Measurements from ENCODE around the gene SETD3. TPM values are rescaled to one million over a fixed set of nuclear protein-coding genes. Genes with fewer than 3 reads are reported as not detected.

SETD3 gene
- total RNA-seq, 2 donors from 2014 or later, result 57.8 to 68.1 TPM

DNA sequence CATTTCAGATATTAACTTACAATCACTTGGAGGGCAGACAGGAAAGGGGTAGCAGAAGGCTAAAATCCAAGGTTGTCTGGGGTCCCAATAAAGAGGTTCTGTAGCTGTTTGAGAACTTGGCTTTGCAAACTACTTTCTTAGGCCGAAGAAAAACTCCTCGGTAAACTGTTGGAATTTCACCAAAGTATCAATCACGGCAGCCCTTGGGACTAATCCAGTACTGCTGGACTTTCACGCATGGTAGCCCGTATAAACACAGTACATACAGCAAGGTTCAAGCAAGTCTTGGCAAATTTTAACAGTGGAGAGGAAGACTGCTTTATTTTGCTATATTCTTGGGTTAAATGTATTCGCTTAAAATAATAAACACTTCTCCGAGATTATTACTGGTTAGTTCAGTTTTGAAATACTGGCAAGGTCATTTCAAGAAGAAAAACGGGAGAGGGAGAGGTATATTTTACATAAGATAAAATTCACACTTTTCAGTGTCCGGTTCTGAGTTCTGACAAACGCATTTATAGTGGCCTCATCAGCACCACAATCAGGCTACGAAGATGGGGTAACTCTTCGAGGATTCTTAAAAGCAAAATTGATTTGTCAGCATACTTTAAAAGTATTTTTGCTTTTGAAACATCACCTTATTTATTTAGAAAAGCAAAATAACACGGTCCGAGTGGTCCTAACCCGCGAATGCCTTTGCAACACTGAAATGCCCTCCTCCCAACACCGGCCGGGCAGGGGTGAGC, 1.3 kb downstream of the SETD3 start:
- H3K27ac Mint-ChIP-seq, result peak overlapping the region; percentile 92
- Histone ChIP-seq H3K4me3 (ENCODE audit: low read length) (peak overlapping the region; percentile 84), H3K36me3 (ENCODE audit: control insufficient read depth, insufficient read depth, low read length) (no peaks in the 10 kb centered on the region), H3K27ac (ENCODE audit: low read depth, low read length) (no peak overlapping the region), H3K4me1 (ENCODE audit: control insufficient read depth, insufficient read depth, low read length) (peaks cover 12% of the 10 kb centered on the region), H3K27me3 (ENCODE audit: control insufficient read depth, insufficient read depth, low read length, poor library complexity, severe bottlenecking) (no peaks in the 10 kb centered on the region), H3K9ac (ENCODE audit: extremely low read depth, low read length, poor library complexity, severe bottlenecking) (peak overlapping the region; percentile 40), H3K9me3 (ENCODE audit: control insufficient read depth, low read length) (no peaks in the 10 kb centered on the region)
- no peak for DNase-seq
- no peaks in the 10 kb centered on the region for H3K27me3 Mint-ChIP-seq (ENCODE audit: insufficient read depth)
- peaks cover 41% of the 10 kb centered on the region for H3K4me1 Mint-ChIP-seq
- H3K4me3 Mint-ChIP-seq, result peak overlapping the region; percentile 98
- no peaks in the 10 kb centered on the region for H3K36me3 Mint-ChIP-seq (ENCODE audit: low read depth)
- no peaks in the 10 kb centered on the region for H3K9me3 Mint-ChIP-seq
- WGBS, 2 experiments (ENCODE audit: insufficient coverage in 1 of 2, insufficient read length in 1 of 2), result 44 to 45% methylated on average over 13 to 17 of the region's 18 CpGs
- TF ChIP-seq, protein P1, sequence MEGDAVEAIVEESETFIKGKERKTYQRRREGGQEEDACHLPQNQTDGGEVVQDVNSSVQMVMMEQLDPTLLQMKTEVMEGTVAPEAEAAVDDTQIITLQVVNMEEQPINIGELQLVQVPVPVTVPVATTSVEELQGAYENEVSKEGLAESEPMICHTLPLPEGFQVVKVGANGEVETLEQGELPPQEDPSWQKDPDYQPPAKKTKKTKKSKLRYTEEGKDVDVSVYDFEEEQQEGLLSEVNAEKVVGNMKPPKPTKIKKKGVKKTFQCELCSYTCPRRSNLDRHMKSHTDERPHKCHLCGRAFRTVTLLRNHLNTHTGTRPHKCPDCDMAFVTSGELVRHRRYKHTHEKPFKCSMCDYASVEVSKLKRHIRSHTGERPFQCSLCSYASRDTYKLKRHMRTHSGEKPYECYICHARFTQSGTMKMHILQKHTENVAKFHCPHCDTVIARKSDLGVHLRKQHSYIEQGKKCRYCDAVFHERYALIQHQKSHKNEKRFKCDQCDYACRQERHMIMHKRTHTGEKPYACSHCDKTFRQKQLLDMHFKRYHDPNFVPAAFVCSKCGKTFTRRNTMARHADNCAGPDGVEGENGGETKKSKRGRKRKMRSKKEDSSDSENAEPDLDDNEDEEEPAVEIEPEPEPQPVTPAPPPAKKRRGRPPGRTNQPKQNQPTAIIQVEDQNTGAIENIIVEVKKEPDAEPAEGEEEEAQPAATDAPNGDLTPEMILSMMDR (conservative IDR thresholded peaks at IDR 0.05), result no peak

DNA sequence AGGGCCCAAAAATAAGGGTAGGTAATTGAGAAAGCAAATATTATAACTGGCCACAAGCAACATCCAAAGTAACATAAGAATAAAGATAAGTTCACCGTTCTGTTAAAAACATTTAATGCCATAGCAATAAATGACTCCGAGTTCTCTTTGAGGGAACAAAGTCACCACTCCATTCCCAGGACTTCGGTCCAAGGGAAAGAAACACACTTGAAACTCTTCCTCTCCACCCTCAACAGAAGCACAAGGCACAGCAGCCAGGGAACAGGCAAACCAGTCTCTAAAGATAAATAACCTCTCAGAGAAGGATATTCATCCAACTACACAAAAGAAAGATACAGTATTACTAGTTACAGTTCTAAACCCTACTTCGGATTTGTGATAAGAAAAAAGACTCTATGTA, 2.5 kb downstream of the SETD3 start:
- Histone ChIP-seq H3K9me3 (ENCODE audit: control insufficient read depth, low read length) (no peaks in the 10 kb centered on the region), H3K4me3 (ENCODE audit: low read length) (peak overlapping the region; percentile 3), H3K27me3 (ENCODE audit: control insufficient read depth, insufficient read depth, low read length, poor library complexity, severe bottlenecking) (no peaks in the 10 kb centered on the region), H3K27ac (ENCODE audit: low read depth, low read length) (no peak overlapping the region), H3K9ac (ENCODE audit: extremely low read depth, low read length, poor library complexity, severe bottlenecking) (no peak overlapping the region), H3K4me1 (ENCODE audit: control insufficient read depth, insufficient read depth, low read length) (peaks cover 4% of the 10 kb centered on the region), H3K36me3 (ENCODE audit: control insufficient read depth, insufficient read depth, low read length) (no peaks in the 10 kb centered on the region)
- Mint-ChIP-seq H3K27ac (no peak overlapping the region), H3K4me3 (no peak overlapping the region), H3K9me3 (no peaks in the 10 kb centered on the region), H3K36me3 (ENCODE audit: low read depth) (no peaks in the 10 kb centered on the region), H3K4me1 (peaks cover 31% of the 10 kb centered on the region), H3K27me3 (ENCODE audit: insufficient read depth) (no peaks in the 10 kb centered on the region)
- 83 to 88% methylated on average over 2 to 3 of the region's 4 CpGs for WGBS, 2 experiments (ENCODE audit: insufficient coverage in 1 of 2, insufficient read length in 1 of 2)
- TF ChIP-seq, protein P1 (conservative IDR thresholded peaks at IDR 0.05), result no peak
- no peak for DNase-seq

DNA sequence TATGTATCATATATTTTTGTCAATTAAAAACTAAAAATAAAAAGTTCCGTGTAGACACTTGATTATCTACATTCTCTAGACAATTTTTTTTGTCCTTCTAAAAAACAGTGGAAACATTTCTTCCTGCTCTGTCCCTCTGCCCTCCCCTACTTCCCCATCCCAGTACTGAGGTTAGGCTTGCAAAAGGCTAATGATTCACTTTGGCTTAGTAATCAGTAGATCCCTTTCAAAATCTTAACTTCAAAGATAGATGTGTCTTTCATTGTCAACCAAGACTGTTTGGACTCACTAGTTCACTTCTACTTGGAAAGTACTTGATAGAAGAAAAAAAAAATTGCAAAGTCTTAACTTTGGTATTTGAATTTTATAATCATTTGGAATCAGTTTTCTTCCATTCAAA, 3.8 kb downstream of the SETD3 start:
- TF ChIP-seq, protein P1 (conservative IDR thresholded peaks at IDR 0.05), result no peak
- Histone ChIP-seq H3K4me1 (ENCODE audit: control insufficient read depth, insufficient read depth, low read length) (peaks cover 4% of the 10 kb centered on the region), H3K36me3 (ENCODE audit: control insufficient read depth, insufficient read depth, low read length) (no peaks in the 10 kb centered on the region), H3K27ac (ENCODE audit: low read depth, low read length) (no peak overlapping the region), H3K9me3 (ENCODE audit: control insufficient read depth, low read length) (no peaks in the 10 kb centered on the region), H3K27me3 (ENCODE audit: control insufficient read depth, insufficient read depth, low read length, poor library complexity, severe bottlenecking) (no peaks in the 10 kb centered on the region), H3K4me3 (ENCODE audit: low read length) (no peak overlapping the region), H3K9ac (ENCODE audit: extremely low read depth, low read length, poor library complexity, severe bottlenecking) (no peak overlapping the region)
- WGBS, 2 experiments (ENCODE audit: insufficient coverage in 1 of 2, insufficient read length in 1 of 2), result 80 to 93% methylated on average over 1 of the region's 1 CpG
- H3K4me3 Mint-ChIP-seq, result no peak overlapping the region
- no peaks in the 10 kb centered on the region for H3K9me3 Mint-ChIP-seq
- no peaks in the 10 kb centered on the region for H3K27me3 Mint-ChIP-seq (ENCODE audit: insufficient read depth)
- no peaks in the 10 kb centered on the region for H3K36me3 Mint-ChIP-seq (ENCODE audit: low read depth)
- no peak for DNase-seq
- H3K27ac Mint-ChIP-seq, result no peak overlapping the region
- H3K4me1 Mint-ChIP-seq, result peaks cover 22% of the 10 kb centered on the region
